ENCODE data around the gene BLOC1S5.

GRCh38 chr6:8030920-8031319 is 33.3 kb downstream of the BLOC1S5 start:
- no peak for TF ChIP-seq POLR2A (IDR thresholded peaks at IDR 0.05)
- TF ChIP-seq CTCF (IDR thresholded peaks at IDR 0.05), result no peak
